DMS79 (cell line): ENCODE results near the gene MRC2.

Source experiments
- DNase-seq: peaks from one replicate; lab custom pipeline; 2025; lab: John Stamatoyannopoulos, UW

Gene MRC2

DNA sequence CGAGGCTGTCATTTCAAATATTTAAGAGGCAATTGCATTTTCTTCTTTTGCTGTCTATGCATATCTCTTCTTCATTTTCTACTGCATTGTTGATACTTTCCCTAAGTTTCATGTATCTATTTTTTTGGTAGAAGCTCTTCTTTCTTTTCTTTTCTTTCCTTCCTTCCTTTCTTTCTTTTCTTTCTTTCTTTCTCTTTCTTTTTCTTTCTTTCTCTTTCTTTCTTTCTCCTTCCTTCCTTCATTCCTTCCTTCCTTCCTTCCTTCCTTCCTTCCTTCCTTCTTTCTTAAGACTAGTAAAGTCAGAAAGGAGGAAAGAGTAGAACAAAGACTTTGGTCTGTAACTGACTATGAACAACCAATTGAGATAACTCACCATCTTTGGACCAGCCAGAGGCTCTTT lies 33.9 kb downstream of the MRC2 start:
- no peak for DNase-seq

DNA sequence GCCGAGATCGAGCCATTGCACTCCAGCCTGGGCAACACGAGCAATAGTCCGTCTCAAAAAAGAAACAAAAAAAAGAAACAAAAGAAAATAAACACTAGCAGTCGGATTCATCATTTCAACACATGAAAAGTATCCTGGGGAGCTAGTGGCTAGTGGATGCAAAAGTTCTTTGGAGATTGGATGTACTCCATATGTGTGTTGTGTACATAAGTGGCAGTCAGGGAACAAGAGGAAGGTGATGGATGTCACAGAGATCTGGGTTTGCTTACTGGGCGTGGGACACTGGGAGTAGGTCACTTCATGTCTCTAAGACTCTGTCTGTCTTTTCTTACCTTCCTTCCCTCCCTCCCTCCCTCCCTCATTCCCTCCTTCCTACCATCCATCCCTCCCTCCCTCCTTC lies 35.4 kb downstream of the MRC2 start:
- no peak for DNase-seq

DNA sequence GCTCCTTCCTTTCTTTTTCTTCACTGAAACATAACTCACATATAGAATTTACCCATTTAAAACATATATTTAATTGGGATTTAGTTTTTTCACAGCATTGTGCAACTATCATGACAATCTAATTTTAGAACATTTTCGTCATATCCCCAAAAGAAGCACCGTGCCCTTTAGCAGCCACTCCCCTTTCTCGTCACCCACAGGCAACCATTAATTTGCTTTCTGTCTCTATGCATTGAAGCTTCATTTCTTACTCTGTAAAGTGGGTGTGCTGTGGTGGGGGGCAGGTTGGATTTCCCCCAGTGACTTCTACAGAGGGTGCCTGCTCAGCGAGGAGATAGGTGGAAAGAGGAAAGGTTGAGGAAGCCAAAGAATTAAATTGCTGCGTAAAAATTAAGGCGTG lies 35.8 kb downstream of the MRC2 start:
- DNase-seq, result no peak

DNA sequence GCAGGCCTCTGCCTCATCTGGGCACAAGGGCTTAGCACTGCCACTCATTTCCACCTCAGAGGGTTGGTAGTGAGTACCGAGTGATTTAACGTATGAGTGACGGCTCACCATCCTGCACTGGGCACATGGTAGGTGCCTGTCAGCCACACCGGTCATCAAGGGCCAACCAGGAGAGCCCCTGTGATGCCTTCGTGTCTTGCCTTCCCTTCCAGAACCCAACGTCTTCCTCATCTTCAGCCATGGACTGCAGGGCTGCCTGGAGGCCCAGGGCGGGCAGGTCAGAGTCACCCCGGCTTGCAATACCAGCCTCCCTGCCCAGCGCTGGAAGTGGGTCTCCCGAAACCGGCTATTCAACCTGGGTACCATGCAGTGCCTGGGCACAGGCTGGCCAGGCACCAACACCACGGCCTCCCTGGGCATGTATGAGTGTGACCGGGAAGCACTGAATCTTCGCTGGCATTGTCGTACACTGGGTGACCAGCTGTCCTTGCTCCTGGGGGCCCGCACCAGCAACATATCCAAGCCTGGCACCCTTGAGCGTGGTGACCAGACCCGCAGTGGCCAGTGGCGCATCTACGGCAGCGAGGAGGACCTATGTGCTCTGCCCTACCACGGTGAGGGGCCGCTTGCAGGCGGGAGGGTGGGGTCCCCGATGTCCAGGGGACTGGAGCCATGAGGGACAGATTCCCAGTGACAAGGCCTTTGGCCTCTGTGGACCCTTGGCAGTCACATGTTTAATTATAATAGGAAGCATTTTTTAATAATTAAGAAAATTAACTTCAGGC lies 37.1 kb downstream of the MRC2 start:
- no peak for DNase-seq

DNA sequence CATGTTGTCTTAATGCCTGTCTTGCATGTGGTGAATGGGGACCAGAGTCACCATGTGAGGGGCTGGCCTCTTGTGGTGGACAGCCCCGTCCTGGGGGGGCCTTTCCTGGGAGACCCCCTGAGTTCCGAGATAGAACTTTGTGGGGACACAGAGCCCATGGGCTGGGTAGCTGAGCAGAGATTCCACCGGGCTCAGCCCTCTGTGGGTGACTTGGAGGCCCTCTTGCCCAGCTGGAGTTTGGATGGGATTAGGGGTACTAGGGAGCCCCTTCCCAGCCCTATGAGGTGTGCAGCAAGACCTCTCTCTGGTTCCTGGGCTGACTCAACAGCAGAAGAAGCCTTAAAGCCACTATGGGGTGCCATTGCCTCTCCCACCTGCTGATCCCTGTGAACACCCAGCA lies 38.1 kb downstream of the MRC2 start:
- no peak for DNase-seq

DNA sequence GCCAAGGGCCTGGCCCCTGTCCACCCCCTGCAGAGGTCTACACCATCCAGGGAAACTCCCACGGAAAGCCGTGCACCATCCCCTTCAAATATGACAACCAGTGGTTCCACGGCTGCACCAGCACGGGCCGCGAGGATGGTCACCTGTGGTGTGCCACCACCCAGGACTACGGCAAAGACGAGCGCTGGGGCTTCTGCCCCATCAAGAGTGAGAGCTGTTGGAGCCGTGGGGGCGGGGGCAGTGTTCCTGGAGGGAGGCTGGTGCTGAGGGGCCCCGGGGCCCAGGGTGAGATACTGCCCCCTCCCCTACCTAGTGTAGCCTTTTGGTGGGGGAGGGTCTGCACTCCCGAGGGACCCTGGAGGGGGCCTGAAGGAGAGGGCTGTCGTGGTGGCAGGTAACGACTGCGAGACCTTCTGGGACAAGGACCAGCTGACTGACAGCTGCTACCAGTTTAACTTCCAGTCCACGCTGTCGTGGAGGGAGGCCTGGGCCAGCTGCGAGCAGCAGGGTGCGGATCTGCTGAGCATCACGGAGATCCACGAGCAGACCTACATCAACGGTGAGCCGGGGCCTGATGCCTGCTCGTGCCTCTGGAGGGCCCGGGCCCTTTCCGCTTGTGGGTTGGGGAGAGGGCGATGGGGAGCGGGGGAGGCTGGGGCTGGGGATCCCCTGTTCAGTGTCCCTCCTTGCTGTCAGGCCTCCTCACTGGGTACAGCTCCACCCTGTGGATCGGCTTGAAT lies 38.8 kb downstream of the MRC2 start:
- DNase-seq, result no peak

DNA sequence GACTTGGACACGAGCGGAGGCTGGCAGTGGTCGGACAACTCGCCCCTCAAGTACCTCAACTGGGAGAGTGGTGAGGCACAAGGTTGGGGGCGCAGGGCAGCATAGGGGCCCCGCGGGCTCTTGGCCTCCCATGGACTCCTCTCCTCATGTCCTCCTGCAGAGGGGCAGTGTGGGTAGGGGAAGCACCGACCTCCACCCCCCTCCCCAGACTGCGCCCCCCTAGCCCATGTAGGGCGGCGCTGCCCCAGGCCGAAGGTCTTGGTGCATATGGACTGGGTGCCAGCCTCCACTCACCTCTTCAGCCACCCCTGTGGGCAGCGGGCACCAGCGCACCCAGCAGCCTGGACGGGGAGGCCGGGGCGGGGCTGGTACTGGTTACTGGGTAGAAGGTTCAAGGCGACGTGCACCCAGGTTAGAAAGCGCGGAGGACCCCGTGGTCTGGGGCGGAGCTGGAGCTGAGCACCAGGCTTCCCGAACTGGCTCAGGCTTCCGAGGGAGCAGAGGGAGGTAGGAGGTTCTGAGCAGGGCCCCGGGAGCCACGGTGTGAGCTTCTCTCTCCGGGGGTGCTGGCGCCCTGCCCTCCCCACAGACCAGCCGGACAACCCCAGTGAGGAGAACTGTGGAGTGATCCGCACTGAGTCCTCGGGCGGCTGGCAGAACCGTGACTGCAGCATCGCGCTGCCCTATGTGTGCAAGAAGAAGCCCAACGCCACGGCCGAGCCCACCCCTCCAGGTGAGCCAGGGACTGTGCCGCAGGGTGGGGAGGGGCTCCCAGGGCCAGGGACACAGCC lies 39.5 kb downstream of the MRC2 start:
- no peak for DNase-seq

DNA sequence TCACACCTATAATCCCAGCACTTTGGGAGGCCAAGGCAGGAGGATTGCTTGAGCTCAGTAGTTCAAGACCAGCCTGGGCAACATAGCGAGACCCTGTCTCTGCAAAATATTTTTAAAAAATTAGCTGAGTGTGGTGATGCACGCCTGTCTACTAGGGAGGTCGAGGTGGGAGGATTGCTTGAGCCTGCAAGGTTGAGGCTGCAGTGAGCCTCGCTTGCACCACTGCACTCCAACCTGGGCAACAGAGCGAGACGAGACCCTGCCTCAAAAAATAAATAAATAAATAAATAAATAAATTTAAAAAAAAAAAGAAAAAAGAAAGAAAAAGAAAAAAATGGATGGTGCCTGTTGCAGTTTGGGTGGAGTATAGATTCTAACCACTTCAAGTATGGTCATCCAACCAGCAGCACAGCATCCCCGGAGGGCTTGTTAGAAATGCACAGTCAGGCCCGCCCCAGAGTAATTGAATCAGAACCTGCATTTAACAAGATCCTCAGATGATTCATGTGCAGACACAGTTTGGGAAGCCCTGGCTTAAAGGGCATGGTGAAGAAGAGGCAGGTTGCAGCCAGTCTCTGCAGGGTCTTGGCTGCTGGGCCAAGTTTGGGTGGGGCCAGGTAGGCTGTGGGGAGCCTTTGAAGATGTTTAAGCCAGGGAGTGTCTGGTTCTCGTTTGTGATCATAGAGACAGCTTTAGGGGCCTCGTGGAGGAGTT lies 40.8 kb downstream of the MRC2 start:
- DNase-seq, result no peak

DNA sequence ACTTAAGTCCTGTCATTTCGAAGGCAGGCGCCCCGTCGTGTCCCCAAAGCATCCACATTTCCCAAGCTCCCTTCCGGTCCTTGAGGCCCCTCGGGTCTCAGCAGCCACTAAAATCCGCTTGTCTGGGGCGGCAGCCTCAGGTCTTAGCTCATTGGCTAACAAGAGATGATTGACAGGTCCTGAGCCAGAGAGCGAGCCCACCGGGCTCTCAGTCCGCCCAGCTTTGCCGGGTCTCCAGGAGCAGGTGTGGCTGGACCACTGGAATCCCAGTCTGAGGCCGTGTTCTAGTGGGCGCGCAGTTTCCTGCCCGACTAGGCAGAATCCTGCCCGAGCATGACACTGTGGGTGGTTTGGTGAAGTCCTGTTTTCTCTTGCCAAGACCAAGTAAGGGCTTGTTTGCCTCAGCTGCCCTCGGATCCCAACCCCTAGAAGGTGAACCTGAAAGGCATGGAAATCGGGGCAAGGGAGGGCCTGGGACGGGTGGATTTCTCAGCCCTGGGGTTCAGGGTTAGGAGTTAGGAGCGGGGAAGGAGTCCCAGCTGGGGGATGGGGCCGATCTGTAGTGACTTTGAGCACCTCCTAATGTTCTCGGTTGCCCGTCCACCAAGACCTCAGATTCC lies 42.8 kb downstream of the MRC2 start:
- no peak for DNase-seq

DNA sequence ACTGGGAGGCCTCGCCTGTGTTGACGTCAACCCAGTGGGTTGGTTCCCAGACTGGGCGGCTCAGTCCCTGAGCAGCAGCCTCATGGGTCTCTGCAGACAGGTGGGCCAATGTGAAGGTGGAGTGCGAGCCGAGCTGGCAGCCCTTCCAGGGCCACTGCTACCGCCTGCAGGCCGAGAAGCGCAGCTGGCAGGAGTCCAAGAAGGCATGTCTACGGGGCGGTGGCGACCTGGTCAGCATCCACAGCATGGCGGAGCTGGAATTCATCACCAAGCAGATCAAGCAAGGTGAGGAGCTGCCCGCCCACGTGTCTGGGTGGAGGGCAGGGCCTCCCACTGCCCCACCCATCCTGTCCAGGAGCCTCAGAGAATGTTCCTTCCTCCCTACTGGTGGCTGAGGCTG lies 44.1 kb downstream of the MRC2 start:
- DNase-seq, result no peak

DNA sequence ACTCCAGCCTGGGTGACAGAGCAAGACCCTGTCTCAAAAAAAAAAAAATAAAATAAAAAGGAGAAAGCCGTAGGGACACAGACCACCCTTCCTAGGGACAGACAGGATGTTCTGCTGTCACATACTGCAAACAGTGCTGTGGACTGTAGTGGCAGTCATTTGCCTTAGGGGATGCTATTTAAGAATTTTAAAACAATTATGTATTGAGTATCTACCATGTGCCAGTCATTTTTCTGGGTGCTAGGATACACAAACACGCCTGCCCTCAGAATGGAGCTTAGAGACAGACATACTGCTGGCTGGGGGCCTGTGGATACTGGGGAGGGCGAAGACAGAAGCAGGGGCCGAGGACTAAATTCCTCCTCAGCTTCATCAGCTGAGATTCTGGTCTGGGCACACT lies 45.5 kb downstream of the MRC2 start:
- no peak for DNase-seq

DNA sequence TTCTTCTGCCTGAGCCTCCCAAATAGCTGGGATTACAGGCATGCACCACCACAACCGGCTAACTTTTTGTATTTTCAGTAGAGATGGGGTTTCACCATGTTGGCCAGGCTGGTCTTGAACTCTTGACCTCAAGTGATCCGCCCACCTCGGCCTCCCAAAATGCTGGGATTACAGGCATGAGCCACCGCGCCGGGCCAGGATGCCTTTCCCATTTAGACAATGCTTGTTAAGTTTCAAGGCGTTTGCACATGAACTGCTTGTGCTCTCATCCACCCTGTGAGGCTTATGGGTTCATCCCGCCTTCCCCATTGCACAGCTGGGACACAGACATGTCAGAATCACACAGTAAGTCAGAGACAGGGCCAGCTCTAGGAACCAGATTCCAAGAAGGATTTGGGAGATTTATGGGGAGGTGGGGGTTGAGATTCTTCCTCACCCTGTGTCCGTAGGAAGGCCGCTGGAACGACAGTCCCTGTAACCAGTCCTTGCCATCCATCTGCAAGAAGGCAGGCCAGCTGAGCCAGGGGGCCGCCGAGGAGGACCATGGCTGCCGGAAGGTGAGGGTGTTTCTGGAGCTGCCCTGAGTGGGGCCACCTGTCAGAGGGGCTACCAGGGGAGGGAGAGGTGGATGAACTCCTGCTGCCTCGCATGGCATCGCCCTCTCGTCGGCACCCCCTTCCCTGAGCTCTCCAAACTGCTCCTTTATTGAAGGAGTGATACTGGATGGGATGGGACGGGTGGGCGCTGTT lies 46.3 kb downstream of the MRC2 start:
- no peak for DNase-seq

DNA sequence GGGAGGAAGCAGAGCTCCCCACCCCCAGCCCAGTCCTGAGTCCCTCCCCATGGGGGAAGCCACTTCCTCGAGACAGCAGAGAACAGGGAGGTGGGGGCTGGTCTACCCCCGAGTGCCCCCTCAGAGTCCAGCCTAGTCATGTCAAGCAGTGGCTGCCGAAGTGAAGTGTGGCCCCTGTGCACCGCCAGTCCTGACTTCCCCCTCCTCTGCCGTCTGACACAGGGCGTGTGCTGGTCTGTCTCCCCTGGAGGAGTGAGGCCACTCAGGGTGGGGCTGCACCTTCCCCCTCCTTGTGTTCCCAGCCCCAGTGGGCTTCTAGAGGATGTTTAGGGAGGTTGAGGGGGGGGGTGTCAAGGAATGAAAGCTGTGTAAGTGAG lies 46.9 kb downstream of the MRC2 start:
- no peak for DNase-seq

DNA sequence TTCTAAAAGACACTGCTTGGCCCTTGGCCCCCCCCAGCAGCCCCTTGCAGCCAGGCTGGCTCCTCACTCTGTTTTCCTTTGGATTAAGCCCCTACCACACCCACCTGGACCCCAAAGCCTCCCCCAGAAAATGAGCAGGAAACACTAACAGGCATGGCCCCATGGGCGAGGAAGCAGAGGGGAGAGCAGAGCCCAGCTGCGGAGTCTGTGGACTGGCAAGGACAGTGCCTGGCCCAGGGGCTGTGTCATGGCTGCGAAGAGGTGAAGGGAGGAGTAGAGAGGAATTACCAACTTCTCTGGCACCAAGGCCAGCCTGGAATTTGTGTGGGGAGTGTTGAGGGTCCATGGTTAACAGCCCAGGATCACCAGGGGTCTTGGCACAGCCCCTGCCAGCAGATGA lies 47.4 kb downstream of the MRC2 start:
- DNase-seq, result no peak

DNA sequence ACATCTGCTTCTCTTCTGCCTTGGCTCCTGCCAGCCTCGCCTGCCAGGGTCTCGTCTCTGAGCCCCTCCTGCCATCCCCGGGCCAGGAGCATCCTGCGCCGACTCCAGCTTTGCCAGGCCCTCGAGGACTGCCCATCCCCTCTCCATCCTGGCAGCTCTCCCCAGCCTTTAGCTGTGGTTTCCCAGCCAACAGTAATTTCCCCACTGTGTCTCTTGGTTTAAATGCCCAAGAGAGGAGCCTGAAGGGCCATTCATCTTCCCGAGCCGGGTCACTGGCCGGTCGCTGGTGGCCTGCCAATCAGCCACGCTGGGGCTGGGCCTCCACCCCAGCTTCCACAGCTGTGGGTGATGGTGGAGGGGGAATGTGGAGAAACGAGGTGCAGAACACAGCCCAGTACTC lies 47.8 kb downstream of the MRC2 start:
- no peak for DNase-seq

DNA sequence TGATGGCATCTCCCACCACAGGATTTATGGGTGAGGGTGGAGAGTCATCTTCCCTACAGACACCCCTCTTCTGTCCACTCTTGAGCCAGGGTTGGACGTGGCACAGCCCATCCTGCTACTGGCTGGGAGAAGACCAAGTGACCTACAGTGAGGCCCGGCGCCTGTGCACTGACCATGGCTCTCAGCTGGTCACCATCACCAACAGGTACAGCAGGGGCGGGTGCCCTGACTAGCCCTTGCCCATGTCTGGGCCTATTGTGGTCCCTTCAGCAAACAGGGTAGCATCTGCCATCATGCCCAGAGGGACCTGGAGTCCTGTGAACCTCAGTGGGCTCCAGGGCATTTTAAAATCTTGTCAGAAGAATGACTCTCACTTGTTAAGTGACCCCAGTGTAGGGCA lies 48.2 kb downstream of the MRC2 start:
- DNase-seq, result no peak

DNA sequence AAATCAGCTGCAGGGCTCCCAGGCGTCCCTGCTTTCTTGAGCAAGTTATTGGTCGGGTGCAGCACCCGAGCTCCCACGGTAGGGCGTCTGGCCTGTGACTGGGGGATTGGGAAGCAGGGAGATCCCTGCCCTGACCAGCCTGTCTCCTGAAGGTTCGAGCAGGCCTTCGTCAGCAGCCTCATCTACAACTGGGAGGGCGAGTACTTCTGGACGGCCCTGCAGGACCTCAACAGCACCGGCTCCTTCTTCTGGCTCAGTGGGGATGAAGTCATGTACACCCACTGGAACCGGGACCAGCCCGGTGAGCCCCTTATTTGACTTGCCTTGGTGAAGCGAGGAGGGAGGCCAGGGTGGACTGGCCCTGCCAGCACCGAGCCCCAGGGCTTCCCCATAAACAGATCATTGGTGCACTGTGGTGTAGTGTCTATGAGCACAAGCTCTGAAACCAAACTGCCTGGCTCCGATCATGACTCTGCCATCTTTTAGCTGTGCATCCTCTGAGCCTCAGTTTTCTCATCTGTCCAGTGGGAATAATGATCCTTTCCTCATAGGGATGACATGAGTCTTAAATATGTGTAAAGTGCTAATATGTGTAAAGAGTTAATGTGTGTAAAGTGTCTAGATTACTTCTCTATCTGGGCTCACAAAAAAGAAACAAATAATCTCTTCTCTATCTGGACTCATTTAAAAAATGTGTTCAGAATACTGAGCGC lies 48.9 kb downstream of the MRC2 start:
- DNase-seq, result no peak

DNA sequence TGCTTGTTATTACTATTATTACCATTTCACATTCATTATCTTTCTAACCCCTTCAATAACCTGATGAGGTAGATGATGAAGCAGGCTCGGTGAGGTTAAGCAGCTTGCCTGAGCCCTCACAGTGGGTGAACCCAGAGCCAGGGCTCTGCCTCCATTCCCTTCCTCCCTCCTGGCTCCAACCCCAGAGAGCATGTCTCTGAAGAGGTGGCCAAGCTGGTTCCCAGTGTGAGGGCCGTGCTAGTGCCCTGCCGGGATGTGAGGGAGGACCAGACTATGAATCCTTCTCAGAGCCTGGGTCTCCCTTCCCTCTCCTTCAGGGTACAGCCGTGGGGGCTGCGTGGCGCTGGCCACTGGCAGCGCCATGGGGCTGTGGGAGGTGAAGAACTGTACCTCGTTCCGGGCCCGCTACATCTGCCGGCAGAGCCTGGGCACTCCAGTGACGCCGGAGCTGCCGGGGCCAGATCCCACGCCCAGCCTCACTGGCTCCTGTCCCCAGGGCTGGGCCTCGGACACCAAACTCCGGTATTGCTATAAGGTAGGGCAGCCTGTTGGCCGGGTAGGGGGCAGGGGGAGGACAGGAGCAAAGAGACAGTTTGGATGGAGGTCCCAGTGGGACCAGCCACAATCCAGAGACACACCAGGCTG lies 49.6 kb downstream of the MRC2 start:
- DNase-seq, result no peak

DNA sequence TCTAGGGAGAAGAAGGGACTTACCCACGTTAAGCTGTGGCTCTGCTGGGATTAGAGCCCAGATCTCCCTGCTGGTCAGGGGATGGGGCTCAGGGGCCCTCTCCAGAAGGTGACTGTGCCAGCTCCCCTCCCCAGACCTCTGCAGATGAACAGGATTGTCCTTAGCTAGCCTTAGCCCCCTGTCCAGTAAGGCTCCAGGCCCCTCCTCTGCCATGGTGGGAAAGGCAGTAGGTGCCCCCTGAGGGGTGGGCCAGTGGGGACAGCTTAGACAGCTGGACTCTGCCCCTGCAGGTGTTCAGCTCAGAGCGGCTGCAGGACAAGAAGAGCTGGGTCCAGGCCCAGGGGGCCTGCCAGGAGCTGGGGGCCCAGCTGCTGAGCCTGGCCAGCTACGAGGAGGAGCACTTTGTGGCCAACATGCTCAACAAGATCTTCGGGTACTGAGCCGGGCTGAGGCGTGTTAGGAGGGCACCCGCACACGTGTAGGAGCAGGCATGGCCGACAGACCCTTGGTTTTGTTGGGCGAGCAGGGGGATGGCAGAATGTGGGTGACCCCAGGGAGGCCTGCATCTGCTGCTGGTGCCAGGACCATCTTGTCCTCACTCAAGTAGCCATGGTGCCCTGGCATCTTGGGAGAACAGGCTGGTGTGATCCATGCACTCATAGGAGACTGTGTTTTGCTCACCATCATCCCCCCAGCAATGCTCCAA lies 50.9 kb downstream of the MRC2 start:
- DNase-seq, result no peak
